ENCODE results near the gene LRRC34. TPM values are rescaled to one million over a fixed set of nuclear protein-coding genes. Genes with fewer than 3 reads are reported as not detected.
A peak's percentile ranks its signal among the peaks of the same experiment; 100 is the strongest.

Gene LRRC34
- total and polyA plus RNA-seq, 2 of the 8 experiments (the other 6 are each of a cell fraction or from before 2014, with no cell fraction given), result 3.3 to 4.1 TPM

DNA sequence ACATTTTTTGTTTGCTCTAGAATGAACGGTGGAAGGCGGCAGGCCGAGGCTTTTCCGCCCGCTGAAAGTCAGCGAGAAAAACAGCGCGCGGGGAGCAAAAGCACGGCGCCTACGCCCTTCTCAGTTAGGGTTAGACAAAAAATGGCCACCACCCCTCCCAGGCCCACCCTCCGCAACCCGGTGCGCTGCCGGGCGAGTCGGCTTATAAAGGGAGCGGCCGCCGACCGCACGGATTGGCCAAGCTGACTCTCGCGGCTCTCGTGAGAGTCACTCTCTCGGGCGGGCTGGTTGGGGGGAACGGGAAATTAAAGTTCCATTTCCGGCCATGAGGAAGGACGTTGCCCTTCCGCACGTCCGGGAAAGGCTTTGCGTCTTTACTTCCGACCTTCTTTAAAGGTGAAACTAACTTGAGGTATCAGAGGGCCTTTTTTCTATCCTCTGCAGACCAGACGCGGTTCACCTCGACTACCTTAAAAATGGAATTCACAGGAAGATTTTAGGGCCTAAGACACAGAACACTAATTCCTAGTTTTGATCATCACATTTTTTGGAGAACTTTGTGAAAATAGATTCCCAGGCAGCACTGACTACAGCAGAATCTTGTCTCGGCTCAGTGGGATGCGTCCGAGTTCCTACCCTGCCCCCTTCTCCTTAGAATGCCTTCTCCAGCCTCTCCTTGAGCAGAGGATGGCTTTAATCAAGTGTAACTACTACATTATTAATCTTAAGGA lies 47.7 kb downstream of the LRRC34 start, which contains the start of gene TERC (continued):
- no peak for TF ChIP-seq RNF2 (IDR thresholded peaks at IDR 0.05; ENCODE audit: borderline replicate concordance, low read depth, low read length, missing control alignments, poor library complexity, severe bottlenecking)
- peak; percentile 87 for TF ChIP-seq YY1 (IDR thresholded peaks at IDR 0.05; ENCODE audit: low read depth, low read length)
- no peak for TF ChIP-seq CTBP2 (IDR thresholded peaks at IDR 0.05; ENCODE audit: borderline replicate concordance, insufficient read depth, insufficient read length, low read length)
- TF ChIP-seq KDM5A (IDR thresholded peaks at IDR 0.05; ENCODE audit: low read length), result no peak
- no peak for TF ChIP-seq SP2 (IDR thresholded peaks at IDR 0.05; ENCODE audit: low read length)

All from H1 (cell line).